GM21619 (cell line): Measurements from ENCODE around the gene OCRL.

Source experiments
- ATAC-seq: cut with Tn5 transposase; IDR thresholded peaks from one replicate; pipeline ENCODE4 v1.9.1; 2021; ENCODE audit not compliant: unreplicated experiment

Gene OCRL

DNA sequence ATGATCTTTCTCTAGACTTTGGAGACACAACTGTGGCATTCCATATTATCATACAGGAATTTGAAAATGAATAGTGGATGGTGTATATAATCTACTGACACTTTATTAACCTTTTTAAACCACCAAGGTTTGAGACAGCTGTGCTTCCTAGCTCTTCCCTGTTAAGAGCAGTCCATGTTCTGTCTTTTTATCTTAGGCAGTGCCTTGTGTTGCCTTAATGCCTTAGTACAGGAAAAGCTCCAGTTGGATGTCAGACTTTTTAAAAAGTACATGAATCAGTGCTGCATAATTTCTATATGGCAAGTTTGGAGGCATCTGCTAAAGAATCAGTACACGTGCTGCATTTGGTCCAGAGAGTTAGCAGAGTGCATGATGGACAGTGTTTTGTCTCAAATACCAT lies 45.1 kb downstream of the OCRL start:
- ATAC-seq, result no peak

DNA sequence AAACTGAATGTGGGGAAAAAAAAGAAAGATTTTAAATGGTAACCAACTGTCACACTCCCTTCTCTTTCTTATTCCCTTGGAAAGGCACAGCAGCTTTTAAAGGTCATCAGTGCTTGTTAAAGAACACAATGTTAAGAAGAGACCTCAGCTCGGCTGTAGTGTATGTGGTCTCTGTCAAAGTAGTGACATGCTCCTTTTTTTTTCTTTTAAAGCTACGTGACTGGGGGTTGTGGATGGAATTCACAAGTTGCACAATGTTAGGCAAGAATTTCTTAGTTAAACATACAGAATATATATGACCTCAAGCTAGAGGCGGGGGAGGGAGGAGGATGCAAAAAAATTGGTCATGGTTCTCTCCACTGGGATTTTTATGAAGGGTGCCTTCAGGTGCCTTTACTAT lies 45.6 kb downstream of the OCRL start:
- no peak for ATAC-seq

DNA sequence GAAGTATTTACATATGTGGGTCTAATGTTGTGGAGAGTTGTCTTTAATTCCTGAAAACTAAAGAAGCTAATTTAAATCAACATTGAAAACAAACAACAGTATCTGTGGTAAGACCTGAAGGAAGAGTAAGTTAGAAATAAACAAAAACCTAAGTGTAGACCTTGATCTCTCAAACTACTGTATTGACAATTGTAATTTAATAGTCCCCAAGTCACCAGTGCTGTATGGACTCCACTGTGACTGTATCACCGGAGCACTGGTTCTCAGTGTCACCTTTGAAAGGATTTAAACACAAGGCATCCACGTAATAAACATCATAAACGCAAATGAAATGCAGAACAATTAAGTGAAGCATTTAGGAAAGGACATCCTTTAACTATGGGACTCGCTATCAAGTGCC lies 46.4 kb downstream of the OCRL start:
- no peak for ATAC-seq

DNA sequence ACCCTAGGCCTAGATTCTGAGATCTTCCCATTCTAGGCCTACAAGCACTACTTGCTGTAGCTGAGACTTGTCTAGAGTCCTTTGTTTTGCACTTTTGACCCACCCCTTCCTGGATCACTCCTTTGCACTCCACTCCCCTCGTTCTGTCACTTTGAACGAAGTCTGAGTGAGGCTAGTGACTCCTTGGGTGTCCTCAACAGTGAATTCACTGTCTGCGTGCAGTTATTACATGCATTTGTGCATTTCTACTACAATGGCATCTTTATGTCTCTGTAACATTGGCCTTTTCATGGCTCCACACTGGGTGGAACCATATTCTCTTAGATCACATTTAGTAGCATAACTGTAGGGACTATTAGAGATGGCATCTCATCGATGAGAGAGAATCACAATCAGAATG lies 50.5 kb downstream of the OCRL start:
- no peak for ATAC-seq

DNA sequence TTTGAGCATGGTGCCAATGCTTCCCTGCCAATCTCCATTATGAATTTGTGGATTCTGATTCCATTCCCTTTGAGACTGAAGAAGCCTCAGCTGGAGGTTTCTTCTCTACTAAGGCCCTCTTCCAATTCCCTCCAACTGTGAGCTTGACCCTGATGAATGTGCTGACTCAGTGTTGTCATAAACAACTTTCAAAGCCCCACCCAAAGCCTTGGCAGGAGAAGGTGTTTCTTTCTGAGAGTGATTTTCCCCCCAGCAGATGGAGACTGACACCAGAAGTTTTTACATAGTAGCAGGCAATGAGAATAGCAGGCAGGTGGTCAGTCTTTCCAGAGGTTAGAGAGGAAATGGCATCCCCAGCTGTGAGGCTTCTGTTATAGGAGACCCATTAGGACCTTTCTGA lies 53.1 kb downstream of the OCRL start:
- ATAC-seq, result no peak

DNA sequence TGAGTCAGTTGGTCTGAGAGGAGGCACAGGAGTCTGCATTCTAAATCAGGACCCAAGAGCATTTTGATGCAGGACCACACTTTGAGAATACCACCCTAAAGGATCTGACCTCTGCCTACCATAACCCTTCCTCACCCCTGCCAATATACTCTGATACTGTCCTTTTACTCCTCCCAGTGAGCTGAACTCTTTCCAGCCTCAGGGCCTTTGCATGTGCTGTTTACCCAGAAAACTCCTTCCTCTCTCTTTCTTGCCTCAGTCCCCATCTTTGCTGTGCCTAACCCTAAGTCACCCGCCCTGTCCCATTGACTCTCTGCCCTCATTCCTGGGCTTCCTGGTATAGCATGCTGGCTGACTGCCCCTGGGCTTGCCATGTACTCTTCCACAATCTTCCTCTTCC lies 54.7 kb downstream of the OCRL start:
- no peak for ATAC-seq

DNA sequence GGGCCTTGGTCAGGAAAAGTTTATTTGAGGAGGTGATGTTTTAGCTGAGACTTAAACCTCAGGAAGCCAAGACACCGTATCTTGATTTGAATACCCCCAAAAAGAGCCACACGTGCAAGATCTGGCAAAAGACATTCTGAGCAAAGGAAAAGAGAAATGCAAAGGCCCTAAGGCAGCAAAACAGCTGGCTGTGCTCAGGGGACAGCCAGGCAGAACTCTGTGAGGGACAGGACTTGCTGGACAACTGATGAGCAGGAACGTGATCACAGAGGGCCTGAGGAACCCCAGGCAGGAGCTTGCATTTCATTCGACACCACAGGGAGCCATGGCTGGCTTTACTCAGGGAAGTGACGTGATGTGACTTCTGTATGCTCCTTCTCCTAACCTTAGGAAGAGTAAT lies 56.0 kb downstream of the OCRL start:
- no peak for ATAC-seq

DNA sequence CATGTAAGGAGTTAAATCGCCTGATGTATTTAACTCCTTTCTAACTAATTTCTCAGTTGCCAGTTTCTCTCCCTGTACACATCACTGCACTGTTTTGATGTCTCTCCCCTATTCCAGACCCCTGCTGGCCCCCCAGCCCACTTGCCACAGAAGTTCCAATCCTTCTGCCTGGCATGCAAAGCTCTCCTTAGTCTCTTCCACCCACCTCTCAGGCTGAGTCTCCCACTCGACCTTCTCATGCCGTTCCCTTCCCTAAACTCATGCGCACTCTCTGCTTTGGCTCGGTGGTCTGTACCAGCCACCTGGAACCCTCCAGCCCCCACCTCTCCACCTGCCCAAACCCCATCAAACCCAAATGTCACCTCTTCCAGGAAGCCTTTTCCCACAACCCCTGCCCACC lies 57.8 kb downstream of the OCRL start:
- no peak for ATAC-seq

DNA sequence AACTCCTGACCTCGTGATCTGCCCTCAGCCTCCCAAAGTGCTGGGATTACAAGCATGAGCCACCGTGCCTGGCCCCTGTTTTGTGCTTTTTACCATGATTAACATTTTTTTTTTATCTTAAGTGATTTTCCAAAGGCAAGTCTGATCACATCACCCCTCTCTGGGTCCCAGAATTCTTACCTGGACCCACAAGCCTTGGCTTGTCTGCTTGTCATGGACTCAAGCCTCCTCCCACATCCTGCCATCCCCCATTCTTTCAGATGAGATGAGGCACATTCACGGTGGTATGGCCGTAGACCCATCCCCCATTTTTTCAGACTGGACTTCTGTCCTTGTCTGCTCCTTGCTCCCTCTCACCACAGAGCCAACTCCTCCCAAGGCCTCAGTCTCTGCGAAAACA lies 59.4 kb downstream of the OCRL start:
- ATAC-seq, result no peak

DNA sequence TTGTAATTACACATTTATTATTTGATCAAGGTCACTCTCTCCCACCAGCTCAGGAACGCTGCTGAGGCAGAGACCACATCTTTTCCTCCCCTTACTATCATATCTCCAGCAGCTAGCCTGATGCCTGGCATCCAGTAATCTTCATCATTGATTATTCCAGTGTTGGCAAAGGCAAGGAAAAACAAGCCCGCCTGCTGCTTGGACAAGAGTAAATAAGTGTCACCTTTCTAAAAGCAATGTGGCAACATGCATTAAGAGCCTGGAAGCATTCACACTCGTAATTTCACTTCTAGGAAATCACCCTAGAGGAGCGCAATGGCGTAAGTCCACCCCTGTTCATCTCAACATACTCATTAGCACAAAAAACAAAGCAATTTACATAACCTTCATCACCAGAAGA lies 59.9 kb downstream of the OCRL start:
- no peak for ATAC-seq

DNA sequence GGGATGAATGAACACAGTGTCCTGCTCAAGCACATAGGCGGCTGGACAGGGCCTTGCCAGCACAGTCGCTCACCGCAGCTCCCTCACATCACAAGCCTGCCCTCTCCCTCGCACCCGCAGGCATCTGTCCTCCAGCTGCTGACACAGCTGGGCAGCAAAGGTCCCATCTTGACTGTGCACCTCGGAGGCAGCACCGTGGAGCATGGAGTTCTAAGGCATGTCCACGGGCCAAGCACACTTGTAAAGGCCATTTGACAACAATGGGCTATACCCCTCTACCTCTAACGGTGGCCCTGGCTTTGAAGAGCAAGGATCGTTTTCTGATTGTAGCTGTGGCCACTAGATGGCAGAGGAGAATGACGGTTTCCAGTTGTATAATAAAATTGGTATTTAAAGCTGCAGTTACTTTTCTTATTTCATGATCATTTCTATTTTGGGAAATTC lies 60.9 kb downstream of the OCRL start:
- ATAC-seq, result no peak

DNA sequence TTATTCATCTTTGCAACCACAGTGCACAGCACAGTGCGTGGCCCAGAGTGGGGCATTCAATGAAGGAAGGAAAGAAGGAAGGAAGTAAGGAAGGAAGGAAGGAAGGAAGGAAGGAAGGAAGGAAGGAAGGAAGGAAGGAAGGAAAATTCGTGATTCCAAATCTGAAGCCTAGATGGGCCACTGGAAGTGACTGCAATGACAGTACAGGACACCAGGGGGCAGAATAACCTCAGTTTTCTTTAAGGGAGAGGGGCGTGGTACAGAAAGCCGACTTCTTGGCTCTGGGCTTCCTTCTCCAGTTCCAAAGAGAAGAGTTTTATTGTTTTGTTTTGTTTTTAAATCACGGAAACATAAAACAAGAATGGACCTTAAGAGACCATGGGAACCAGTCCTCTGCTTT lies 66.9 kb downstream of the OCRL start:
- no peak for ATAC-seq

DNA sequence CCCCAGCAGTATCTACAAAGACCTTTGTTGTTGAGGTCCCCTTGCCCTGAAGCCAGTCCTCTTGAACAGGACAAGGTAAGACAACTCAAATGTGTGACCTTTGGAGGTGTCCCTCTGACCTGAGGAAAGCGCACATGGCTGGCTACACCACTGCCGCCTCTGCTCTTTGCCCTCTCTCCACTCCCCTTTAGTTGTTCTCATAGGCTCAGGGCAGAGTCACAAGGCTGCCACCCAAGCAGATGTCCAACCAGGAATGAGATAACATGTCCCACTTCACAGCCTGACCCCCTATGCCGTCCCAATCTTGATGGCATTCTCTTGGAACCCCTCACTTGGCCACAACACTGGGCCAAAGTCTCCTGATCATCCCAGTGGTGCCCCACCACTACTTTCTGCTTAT lies 68.4 kb downstream of the OCRL start:
- ATAC-seq, result no peak

DNA sequence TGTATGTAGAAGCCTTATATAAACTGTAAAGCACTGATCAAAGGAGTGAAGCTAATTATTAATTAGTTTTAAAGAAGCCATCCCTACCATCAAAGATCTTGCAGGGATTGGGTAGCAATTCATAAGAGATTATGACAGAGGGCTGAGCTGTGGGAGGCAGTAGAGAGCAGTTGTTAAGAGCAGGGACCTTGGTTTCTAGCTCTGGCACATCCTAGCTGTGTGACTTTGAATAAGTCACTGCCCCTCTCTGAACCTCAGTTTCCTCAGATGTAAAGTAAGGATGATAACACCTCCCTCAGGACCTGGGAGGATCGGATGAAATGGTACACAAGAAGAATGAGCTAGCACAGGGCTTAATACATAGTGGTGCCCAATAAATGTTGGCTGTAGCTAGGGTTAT lies 69.3 kb downstream of the OCRL start:
- no peak for ATAC-seq

DNA sequence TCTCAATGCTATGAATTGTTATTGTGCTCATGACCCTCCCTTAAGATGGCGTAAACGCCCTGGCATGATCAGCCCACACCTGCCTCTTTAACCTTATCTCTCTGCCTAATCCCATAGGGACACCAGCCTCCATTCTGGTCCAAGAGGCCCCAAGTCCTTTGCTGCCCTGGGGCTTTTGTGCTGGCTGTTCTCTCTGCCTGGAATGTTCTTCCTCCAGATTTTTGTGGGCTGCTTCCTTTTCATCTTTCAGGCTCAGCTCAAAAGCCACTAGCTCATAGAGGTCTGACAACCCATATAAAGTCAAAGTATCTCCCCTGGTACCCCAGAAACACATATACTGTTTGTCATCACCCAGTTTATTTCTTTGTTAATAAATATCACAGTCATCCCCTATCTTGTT lies 72.3 kb downstream of the OCRL start:
- no peak for ATAC-seq

DNA sequence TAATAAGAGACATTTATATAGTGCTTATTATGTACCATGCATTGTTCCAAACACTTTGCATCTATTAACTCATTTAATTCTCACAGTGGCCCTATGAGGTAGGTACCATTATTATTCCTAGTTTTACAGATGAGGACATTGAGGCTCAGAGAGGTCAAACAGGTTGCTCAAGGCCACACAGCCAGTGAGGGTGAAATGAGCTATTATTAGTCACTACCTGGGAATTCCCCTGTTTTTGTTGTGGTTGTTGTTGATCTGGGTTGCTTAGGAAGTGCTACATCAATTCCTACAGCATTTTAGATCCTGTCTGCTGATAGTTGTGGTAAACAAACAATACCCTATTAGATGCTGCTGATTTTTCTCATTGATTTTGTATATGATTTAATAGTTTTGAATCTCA lies 73.5 kb downstream of the OCRL start:
- no peak for ATAC-seq

DNA sequence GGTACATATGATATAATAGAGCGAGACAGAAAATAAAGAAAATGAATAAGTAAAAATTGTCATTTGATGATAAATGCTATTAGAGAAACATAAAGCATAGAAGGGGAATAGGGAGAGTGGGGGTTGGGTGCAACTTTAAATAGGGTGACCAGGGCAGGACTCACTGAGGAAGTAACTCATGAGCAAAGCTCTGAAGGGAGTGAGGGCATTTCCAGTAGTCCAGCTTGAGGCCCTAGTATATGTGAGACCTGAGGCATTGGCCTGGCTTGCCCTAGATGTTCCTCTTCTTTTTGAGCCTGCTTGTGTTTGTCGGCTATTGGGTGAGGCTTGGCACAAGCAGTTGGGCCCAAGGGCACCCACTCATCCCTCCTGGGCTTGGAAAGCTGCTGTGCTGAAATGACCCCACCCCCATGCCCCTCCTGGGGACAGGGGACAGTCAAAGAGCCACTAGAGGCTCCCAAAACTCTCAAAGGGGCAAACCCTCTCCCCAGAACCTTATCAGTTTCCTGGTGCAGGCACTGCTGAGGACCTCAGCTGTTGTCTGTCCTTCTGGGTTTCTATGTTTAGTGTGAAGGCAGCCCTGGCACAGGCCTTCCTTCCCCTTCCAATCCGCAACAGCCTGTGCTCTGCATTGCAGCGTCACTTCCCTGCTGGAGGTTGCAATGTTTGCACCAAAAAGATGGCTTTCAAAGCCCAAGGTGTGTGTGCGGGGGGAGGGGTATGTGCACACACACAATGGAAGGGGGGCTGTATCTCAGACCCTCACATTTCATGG lies 74.6 kb downstream of the OCRL start:
- no peak for ATAC-seq

DNA sequence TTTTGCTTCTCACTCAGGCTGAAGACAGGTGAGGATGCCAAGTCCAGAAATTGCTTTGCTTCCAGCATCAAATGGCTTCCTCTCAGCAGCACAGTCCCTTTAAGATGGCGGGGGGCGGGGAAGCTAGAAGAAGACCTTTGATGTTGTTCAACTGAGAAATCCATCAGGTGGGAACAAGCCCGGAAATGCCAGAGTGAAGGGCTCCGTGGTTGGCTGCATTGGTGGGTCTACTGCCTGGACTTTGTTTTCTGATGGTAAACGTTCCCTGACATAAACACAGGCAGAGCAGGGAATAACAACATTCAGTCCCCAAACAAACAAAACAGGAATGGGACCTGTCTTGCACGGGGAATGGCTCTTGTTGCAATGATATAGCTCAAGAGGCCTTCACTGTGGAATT lies 77.4 kb downstream of the OCRL start:
- no peak for ATAC-seq

DNA sequence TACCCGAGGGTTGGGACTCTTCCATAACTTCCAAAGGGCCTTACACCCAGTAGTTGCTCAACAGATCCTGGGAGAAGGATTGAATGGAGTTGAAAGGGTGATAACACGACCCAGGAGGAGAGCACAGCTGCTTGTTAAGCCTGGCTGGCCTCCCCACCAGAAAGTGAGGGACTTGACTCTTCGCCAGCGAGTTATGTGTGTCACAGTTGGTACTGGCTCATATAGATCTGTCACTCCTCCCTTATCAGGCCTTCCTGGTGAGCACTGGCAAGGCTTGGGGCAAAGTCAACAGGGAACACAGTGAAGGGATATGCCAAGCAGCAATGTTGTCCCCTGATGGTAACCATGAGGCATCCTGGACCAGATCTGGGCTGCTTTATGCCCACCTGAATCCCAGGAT lies 78.9 kb downstream of the OCRL start:
- ATAC-seq, result no peak

DNA sequence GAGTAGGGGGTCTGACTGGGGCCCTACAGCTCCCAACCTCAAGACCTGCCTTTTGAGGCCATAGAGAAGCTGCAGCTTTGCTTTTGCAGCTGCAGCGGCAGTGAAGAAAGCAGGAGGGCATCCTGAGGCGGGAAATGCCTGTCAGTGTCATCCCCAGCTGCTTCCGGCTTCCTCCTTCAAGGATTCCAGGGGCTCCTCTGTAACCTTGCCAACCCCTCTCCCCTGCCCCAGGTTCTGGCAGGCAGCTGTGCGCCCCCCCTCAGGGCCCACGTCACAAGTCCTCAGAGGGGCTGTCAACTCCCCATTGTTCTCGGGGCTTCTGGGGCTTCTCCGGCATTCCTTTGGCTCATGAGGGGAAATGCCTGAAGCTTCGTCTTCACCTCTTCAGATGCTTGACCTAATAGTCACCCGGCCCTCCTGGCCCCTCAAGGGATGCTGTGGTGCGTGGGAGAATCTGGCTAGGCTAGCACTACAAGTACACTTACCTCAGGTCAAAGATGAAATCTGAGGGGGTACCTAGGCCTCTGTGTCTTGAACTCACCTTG lies 82.8 kb downstream of the OCRL start:
- no peak for ATAC-seq

DNA sequence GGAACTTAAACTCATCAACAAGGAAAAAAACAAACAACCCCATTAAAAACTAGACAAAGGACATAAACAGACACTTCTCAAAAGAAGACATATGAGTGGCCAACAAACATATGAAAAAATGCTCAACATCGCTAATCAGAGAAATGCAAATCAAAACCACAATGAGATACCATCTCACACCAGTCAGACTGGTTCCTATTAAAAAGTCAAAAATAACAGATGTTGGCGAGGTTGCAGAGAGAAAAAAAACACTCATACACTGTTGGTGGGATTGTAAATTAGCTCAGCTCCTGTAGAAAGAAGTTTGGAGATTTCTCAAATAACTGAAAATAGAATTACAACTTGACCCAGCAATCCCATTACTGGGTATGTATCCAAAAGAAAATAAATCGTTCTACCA lies 86.0 kb downstream of the OCRL start:
- no peak for ATAC-seq

DNA sequence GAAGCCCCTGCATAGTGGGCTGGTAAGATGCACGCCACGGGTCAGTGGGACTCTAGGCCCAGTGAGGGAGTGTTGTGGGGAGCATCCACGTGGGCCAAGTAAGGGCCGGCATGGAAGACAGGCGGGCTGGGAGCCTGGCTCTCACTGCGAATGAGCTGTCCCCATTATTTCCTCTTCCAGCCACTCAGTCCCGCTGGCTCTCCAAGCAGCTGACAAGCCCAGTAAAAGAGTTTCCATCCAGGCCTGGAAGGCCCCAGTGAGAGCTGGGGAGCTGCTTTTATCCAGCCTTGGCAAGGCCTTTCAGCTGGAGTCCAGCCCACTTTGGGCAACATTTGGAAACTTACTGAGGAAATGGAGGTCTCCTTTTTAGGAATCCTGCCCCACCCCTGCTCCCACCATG lies 89.8 kb downstream of the OCRL start:
- ATAC-seq, result no peak

DNA sequence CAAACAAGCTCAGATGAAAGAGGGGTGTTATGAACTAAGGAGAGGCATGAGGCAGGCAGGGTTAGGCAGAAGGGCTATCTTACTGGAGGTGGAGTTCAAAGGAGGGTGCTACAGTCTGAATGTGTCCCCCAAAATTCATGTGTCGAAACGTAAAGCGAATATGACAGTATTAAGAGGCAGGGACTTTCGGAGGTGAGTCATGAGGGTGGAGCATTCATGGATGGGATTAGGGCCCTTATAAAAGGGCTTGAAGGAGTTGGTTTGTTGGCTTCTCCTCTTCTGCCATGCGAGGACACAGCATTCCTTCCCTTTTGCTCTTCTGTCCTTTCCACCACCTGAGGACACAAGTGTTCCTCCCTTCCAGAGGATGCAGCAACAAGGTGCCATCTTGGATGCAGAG lies 91.8 kb downstream of the OCRL start:
- ATAC-seq, result no peak
